NB4 (cell line): Measurements from ENCODE around the gene ST14.

Source experiments
- CTCF ChIP-seq: IDR thresholded peaks from one replicate; pipeline ENCODE4 v1.5.1; 2012; ENCODE audit warnings: low read depth, low read length
- POLR2A ChIP-seq: IDR thresholded peaks from 2 replicates; pipeline ENCODE4 v1.6.1; 2011; ENCODE audit warnings: mild to moderate bottlenecking; ENCODE audit not compliant: insufficient read length; ENCODE audit errors: extremely low read depth
- TF ChIP-seq, protein P1 (sequence below): IDR thresholded peaks from 2 replicates; pipeline ENCODE4 v1.6.1; 2011; ENCODE audit warnings: low read depth, low read length

DNA sequence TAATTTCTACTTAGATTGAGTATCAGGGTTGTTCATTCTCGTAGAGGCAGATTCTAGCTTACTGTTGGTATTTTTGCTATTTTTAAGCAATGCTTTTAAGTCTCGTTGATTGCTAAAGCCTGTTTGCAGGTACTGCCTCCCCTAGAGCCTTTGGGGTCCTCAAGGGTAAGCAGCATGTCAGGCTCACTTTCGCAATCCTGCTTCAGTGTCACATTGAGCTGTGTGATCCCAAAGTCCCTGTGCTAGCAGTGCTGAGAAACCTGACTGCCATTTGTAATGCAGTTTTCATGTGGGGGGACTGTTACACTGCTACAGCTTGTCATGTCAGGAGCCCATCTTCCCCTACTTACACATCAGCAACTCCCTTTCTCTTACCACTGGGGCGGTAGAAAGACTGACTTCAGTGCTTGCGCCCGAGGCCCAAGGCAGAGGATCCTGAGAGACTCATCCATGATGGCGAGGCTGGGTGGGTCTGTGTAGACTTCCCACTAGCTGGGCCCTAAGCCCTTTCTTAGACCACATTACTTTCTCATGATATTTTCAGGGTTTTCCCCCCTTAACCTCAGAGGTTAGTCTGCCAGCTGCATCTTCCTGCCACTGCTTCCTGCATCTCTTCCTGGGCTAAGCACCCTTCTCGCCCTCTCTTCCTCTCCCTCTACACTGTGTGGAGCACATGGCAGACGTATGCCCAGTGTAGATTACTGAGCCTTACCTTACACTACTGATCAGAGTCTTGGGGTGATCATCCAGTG, 40.8 kb upstream of the ST14 start:
- TF ChIP-seq POLR2A (no peak), CTCF (no peak)
- TF ChIP-seq, protein P1, sequence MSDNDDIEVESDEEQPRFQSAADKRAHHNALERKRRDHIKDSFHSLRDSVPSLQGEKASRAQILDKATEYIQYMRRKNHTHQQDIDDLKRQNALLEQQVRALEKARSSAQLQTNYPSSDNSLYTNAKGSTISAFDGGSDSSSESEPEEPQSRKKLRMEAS: no peak
